Testis (tissue), 2 donors: ENCODE measurements around the gene FHOD3.
A peak's percentile ranks its signal among the peaks of the same experiment; 100 is the strongest.

ENCODE experiments used
- CTCF ChIP-seq, 3 experiments: fragments of 450-650 bp in 2 of 3; fragments of 200-600 bp in 1 of 3; sonication (generic) in 1 of 3; IDR thresholded peaks; one replicate each; pipeline ENCODE4 v1.5.1; 2016 to 2019; ENCODE audit warnings: antibody characterized with exemption in 3 of 3, mild to moderate bottlenecking in 2 of 3, moderate library complexity in 1 of 3
- POLR2A ChIP-seq: fragments of 450-650 bp; IDR thresholded peaks from one replicate; pipeline ENCODE4 v1.6.1; 2017; ENCODE audit warnings: antibody characterized with exemption, mild to moderate bottlenecking, moderate library complexity

- TF ChIP-seq CTCF (IDR thresholded peaks at IDR 0.05) (peak; percentile 55 to 82 (median 74)), POLR2A (no peak)
These were observed 390.8 kb downstream of the FHOD3 start for GRCh38 chr18:36688020-36688965.
